Retina (tissue), 1 donor: ENCODE data around the gene HLCS.
"Not testable (repeated sequence)": the region's sequence is repeated elsewhere in the genome, so short reads cannot be mapped to it uniquely, and the experiment has no call there.

Experiments
- DNase-seq: peaks from one replicate; pipeline ENCODE4 v3.0.0-alpha.2; 2016

The HLCS gene

DNA sequence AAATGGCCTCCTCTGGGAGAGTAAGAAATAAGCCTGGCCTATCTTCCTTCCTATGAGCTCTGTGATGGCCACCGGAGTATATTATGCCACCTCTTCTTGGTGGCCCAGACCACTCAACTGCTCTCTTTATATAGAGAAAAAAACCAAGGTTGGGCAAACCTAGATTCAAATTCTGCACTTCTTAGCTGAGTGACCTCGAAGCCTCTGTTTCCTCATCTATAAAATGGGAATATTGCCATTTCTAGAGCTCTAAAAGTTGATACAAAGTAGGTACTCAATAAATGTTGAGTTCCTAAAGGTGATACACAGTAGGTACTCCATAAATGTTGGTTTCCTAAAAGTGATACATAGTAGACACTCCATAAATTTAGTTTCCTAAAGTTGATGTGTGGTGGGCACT is 120.7 kb downstream of the HLCS start:
- DNase-seq: no peak

DNA sequence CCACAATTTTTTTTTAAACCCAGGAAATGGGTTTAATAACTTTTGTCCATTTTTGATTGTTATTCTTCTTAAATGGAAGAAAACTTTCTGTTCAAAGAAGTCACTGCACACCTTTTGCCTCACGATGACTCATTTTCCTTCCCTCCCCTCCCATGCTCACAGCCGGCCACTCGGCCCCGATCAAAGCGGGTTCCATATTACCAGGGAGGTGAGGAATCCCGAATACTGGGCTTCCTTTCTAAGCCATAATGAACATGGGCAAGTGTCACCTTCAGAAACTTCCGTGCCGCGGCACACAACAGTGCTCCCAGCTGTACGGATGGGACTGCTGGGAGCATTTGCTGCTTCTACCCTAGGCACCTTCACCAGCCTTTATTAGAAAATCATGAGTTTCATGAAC is 121.4 kb downstream of the HLCS start:
- DNase-seq: no peak

DNA sequence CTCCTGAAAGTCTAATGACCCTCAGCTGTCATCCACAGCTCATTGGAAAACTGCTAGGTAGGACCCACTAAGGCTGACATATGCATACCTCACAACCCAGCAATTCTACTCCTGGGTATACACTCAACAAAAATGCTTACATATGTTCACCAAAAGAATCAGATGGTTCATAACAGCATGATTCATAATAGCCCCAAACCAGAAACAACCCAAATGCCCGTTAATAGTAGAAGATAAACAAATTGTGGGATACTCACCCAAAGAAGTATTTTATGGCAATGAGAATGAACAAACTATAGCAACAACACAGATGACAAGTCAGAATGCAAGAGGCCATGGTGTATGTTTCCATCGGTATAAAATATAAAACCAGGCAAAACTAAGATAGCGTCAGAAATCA is 124.6 kb downstream of the HLCS start:
- DNase-seq: no peak

DNA sequence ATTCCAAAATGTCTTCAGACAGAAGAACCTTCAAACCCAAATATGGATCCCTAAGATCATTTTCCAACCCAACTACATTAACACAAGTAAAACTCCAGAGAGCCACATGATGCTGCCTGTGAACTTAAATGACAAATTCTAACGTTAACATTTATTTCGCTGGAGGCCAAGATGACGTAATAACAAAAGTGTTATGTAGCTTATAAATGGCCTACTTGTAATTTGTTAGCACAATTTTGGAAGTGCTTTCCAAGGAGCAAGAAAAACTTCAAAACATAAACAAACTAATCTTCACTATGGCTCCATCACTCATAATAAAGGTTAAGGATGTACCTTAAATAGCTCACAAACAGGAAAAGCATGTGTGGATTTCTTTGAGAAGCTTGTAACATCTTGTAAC is 126.7 kb downstream of the HLCS start:
- DNase-seq: no peak

DNA sequence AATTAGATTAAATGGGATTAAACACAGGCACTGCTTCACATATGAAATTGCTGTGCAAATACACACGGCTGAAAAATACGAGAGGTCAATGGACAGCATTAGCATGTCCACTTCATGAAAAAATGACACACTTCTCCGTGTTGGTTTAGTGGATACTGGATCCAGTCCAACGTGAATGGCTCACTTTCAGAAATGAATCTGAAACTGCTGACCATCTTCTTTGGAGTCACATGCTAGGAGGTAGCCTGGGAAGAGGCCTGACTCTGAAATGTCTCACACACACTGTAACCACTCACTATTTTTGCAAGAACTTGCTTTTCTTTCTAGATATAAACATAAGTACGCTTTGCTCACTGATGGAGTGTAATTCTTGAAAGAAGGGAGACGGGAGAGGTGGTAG is 127.3 kb downstream of the HLCS start:
- no peak for DNase-seq

DNA sequence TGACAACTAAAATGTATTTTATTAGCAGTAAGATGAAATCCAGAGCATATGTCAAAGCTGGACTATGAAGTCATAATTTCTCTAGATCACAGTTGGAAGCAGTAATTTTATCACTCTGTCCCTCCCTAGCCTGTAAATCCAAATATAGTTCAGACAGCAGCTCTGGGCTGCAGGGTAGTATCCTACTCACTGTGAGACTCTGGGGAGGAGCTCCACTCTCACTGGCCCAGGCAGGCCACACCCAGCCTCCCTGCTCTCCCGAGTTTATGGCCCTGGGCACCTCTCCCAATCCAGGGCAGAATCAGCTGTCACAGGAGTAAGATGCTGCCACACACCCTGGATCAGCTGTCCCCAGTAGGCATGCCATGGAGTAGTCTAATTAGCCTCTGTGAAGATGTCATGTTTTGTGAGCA is 131.1 kb downstream of the HLCS start:
- DNase-seq: no peak

DNA sequence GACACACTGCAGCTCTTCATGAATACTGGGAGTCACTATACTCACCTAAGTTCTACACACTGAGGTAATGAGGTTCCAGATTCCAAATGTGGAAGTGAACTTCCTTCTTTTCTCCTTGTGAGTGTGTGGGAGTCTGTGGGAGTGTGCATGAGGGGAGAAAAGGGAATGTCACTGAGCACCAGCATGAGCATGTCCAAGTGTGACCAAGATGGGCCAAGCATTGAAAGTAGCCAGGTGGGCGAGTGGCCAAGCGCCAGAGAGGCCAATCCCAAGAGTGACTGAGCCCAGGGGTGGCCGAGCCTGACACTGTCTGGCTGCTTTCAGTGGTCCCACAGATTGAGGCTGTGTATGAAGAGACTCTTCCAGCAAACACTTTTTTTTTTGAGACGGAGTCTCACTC is 132.3 kb downstream of the HLCS start:
- DNase-seq: no peak

DNA sequence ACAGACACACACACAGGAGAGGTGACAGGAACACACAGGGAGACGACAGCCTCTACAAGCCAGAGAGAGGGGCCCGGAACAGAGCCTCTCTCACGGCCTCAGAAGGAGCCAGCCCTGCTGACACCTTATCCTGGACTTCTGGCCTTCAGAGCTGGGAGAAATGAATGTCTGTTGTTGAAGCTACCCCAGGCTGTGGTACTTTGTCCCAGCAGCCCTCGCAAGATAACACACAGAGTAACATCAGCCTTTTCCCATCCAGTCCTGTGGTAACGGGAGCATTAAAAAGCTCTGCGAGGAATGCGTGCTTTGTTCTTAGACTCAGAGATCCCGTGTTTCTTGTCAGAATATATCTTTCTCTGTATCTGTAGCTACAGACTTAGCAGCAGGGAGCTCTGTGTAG is 136.4 kb downstream of the HLCS start:
- DNase-seq: no peak

DNA sequence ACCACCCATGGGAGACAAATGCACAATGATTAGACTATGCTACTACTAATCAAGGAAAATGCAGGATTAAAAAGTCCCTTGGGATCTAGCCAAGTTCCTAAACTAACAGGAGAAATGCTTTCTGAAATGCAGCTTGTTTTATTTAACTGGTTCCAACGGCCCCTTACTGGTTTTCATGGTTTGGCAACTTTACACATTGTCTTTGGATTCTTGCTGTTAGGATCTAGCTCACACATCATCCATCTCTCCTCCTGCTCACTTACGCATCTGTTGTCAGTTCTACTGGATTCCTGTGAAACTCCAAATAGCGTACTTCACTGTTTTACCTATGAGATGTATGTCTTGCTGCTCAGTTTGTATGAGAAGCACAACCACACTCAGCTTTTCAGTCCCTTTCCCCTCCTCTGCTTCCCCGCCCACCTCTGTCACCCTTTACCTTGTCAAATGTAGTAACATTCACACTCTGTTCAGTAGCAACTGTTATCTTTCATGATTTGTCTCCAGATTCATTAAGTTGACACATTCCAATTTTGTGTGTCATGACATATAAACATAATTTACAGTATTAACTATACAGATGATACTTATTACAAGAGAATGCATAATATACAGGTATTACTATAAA is 137.5 kb downstream of the HLCS start:
- DNase-seq: no peak

DNA sequence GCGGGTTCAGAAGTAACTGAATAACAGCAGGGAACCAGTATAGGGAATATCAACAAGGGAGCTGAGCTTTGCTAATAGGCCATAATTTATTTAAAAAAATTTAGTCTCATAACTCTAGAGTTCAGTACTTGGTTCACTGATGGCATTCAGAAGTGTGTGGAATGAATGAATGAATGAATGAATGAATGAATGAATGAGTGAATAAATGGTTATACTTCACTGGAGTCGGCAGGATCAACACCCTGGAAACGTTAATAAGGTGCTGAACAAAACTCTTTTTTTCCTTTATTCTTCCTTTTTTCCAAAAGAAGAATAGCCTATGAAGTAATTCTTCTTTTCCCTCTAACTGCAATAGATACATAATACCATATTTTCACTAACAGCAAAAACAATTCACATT is 138.3 kb downstream of the HLCS start:
- no peak for DNase-seq

DNA sequence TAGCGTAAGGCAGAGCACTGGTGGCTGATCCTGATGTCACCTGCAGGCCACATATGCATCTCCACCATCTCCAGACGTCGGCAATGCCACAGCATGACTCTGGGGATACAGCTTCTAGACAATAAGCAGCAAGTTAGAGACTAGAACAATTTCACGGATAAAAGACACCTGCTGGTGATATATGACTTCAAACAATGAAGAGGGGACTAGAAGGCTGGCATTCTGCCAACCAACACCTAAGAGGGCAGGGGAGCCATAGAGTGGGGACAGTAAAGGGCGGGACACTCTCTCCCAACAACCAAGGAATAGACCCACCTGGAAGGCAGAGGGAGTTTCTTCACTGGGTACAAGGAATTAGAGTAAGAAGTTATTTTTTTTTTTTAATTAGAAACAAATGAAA is 140.8 kb downstream of the HLCS start:
- DNase-seq: no peak

DNA sequence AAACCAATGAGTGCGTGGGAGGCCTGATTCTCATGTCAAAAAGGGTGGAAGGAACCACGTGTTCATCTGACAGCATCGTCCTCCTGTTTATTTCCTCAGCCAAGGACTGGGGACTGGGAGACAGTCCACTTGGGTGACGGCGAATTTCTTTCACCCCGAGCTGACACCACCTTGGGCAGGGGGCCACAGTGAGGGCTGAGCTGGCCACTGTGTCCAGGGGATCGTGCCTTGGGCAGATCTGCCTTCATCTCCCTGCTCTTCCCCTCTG is 145.5 kb downstream of the HLCS start:
- no peak for DNase-seq

DNA sequence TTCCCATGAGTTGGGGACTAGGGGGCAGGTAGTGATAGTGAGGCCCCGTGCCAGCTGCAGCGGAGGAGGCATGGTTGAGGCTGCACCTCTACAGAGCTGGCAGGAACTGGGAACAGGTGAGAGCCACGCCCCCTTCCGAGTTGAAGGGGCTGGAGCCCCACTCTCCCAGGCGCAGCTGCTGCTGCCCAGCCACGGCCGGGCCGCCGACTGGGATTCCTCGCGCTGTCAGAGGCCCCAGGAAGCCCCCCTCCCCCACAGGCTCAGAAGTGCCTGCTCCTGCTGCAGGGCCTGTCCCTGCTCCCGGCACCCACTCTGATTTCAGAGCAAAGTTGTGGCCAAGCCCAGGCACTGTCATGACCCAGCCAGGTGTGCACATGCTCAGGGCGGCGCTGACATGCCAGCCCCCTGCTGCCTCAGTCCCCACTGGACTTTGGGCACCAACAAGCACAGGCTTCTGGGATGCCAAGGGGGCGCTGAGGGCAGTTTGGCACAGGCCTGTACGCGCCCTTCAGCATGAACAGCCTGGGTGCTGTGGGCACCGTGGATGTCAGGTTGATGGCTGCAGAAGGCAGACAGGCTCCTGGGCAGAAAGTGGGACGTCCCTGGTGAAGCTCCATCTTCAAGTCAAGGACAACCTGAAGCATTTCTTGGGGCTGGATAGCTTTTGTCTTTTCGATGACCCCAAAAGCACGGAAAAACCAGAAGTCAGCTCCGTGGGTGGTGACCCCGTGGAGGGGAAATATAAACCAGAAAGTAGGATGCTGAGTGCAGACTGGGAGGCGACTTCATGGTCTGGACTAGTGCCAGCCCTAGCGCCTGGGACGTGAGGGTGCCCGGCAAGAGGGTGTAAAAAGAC is 146.1 kb downstream of the HLCS start:
- DNase-seq: no peak

DNA sequence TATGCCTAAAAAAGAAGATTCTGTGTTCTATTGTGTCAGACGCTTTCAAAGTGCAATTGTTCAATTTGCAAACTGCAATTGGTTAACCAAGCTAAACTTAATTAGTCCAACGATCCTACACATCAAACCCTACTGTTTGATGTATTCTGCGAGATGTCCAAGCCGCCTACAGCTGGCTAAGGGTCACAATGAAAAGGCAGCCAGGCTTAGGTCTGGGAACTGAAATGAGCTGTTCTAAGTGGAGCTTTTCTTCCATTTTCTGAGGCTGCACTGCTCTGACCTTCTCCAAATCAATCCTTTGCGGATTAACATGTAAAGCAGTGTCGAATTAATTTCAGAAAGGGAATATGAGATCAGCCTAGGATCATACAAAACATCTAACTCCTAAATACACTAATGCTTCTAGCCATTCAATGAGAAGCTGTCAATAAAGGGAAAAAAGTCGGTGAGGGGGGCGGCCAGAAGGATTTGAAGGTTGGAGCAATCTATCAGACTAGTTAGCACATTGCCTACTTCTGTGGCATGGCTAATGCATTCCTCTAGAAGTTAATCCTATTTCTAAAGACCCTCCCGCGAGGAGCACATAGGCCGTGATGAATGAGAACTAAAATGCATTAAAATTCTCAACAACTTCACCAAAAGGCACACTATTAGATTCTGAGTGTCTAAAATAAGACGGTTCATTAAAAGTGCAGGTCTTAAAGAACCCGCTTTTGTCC is 148.6 kb downstream of the HLCS start:
- DNase-seq: no peak

DNA sequence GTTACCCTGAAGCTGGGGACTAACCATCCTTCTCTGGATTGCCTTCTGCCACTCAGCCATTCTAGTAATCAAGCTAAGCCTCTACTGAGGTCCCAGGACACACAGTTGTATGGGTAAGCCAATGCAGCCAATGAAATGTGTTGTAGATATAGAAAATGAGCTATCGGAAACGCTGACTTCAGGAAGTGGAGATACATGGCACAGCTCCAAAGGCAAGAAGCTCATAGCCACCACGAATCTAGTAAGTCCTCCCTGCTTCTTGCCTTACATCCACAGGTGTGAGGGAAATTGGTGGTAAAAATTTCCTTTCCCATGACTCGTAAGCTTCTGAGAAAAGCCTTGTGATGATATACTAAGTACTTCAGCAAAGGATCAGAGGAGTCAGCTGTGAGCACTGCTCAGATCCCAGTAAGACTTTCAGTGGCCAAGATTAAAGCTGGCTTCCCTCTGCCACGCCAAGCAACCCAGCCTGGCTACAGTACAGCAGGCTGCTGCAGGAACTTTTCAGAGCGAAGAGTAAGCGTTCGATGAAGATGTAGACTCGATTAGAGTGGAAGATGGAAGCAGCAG is 149.8 kb downstream of the HLCS start:
- DNase-seq: no peak

DNA sequence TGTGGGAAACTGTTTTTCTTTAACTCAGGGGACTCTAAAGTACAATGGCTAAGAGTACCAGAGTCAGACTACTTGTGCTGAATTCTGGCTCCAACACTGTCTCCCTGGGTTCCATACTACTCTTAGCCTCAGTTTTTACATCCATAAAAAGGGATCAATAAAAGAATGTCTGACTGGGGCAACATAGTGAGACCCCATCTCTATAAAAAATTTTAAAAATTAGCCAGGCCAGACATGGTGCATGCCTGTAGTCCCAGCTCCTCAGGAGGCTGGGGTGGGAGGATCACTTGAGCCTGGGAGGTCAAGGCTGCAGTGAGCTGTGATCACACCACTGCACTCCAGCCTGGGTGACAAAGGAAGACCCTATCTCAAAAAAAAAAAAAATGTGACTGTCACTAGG is 150.4 kb downstream of the HLCS start:
- DNase-seq: not testable (repeated sequence)

DNA sequence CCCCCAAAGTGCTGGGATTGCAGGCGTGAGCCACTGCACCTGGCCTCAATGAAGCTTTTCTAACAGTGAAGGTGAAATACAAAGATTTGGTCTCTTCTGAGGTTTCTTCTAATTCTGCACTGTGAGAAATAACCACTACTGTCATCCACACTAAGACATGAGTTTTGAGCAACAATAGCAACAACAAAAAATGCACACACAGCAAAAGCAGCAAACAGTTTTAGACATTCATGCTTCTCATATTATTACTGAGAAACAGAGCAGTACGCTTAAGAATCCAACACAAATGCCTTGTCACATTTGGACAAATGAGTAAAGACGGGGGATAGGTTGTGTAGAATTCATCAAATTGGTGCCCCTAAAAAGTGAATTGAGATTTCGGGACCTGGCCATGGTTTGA is 151.2 kb downstream of the HLCS start:
- no peak for DNase-seq

DNA sequence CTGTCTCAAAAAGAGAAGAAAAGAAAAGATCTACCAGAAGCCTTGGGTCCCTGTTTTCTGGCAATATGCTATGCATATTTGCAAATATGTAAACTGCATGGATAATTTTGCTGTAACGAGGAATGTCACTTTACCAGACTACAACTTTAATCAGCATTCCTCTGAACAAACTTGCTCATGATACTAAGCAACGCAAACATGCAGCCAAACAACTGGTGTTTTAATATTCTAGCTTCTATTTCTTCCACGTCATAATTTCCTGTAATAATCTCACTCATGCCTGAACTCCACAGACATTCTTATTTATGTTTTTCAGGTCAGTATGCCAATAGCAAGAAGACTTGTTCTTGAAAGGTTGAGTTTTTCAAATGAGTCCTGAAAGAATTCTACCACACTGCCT is 153.4 kb downstream of the HLCS start:
- no peak for DNase-seq

DNA sequence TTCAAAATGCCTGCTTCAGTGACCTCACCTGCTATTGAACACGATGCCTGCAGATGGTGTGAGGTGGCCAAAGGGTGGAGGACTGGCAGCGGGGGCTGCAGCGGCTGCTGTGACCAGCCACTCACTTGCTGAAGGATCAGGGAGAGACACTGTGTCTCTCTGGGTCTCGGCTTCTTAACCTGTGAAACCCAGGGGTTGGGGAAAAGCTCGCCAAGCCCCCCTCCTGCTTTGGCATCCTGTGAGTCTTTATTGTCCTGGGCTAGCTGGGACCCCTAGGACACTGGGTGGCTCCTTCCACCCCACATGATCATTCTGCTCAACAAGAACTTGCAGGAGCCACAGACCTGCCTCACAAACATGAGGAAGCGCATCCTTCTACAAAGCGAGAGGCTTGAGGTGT is 154.7 kb downstream of the HLCS start:
- DNase-seq: no peak

DNA sequence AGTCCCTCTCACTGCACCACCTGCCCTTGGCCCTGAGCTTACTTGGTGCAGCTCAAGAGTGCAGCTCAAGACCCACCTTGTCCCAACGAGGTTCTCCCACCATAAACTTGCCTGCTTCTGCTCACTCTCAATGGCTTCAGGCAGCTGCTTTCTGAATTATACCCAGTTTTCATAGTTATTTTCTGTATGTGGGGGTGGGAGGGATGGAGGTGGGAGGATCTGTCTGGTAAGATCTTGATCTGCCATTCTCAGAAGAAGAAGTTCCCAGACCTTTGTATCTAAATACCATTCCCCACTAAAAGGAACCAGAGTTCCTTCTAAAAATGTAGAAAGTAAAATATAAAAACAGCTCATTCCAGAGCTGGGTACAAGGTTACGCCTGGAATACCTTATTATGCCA is 156.0 kb downstream of the HLCS start:
- no peak for DNase-seq

DNA sequence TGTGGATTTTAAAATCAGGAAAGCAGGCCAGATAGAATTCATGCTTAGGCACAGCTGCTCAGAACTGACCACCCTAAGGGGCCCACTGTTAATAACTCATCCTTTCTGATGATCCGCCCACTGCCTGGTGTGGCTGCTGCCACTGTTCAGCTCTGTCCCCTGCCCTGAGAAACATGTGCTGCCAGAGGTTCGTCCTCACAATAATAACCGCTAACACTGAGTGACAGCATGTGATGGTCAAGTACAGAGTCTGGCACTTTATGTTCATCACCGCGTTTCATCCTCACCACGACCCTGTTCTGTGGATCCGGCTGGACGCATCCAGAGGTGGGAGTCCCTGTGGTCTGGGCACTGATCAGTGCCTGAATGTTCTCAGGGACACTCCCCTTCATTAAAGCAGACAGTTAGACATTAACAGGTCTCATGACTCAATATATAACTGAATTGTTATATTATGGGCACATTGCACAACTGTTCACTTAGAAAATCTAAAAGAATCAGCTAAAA is 159.0 kb downstream of the HLCS start:
- no peak for DNase-seq

DNA sequence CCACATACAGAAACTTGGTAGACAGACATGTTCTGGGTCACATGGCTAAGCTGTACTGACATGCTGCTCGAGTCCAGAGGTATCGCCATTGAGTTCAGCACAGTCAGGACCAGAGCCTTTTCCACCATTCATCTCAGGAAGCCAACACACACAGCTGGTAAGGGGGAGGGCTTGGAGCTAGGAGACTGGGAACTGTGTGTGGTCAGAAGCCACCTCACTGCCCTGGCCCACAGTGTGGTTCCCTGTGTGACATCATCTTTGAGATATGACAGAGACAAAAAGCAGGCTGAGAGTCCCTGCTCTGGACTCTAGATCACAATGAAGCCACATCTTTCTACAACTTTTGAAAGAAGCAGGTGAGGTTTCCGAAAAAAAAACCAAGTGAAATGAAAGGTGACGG is 160.4 kb downstream of the HLCS start:
- no peak for DNase-seq

DNA sequence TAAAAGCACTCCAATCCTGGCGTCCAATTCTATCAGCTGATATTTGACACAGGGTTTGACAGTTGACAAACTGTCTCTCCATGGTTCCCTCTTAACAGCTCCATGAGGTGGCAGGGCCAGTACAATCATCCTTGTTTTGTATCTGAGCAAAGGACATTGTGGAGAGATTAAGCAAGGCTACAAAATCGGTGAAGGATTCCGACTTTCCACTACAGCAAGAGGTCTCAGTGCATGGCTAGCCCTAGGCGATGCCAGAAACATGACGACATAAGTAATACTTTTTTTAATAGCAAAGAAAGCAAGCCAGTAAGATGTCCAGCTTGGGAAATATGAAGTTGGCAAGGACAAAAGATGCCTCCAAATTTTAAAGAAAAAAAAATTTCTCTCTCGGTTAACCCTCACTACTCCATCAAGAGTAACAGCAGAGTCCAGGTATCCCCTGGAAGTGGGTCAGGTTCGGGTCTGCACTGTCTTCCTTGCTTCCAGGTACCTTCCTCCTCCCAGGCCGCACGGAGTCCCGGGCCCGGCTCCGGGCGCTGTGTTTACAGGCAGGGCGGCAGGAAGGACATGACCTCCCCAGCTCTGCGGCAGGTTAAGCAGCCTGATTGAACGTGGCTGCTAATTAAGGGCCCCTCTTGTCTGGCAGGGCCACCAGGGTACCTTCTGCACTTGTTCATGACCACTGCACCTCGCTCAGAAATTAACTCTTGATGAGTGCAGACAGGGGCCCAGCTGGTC is 161.4 kb downstream of the HLCS start:
- DNase-seq: peak; percentile 45
